Stimulated activated CD4-positive, alpha-beta T cell treated with anti-CD3 and anti-CD28 coated beads, TNF-alpha, amount 100 ng/mL, for 48 hours (primary cell): ENCODE measurements around the gene NUP62.
"Not testable (repeated sequence)": the region's sequence is repeated elsewhere in the genome, so short reads cannot be mapped to it uniquely, and the experiment has no call there.

Source experiments
- DNase-seq, 3 donors: peaks; one replicate each; pipeline ENCODE4 v3.0.0-alpha.2; 2020; ENCODE audit warnings: low read depth in 3 of 3

NUP62 gene

DNA sequence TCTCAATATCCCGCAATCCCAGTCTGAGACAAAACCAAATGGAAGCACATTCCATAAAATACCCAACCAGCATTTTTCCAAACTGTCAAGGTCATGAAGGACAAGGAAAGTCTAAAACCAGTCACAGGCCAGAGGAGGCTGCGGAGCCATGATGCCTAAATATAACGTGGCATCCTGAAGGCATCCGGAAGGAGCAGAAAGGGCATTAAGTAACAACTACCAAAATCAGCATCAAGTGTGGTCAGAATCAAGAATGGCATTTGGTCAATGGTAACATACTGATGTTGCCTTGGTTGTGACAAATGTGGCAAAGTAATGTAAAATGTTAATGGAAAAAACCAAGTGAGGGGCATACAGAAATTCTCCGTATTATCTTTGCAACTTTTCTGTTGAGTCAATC is 3.8 kb downstream of the NUP62 start:
- no peak for DNase-seq

GRCh38 chr19:49924881-49925210 is 4.5 kb downstream of the NUP62 start:
- DNase-seq: not testable (repeated sequence)

DNA sequence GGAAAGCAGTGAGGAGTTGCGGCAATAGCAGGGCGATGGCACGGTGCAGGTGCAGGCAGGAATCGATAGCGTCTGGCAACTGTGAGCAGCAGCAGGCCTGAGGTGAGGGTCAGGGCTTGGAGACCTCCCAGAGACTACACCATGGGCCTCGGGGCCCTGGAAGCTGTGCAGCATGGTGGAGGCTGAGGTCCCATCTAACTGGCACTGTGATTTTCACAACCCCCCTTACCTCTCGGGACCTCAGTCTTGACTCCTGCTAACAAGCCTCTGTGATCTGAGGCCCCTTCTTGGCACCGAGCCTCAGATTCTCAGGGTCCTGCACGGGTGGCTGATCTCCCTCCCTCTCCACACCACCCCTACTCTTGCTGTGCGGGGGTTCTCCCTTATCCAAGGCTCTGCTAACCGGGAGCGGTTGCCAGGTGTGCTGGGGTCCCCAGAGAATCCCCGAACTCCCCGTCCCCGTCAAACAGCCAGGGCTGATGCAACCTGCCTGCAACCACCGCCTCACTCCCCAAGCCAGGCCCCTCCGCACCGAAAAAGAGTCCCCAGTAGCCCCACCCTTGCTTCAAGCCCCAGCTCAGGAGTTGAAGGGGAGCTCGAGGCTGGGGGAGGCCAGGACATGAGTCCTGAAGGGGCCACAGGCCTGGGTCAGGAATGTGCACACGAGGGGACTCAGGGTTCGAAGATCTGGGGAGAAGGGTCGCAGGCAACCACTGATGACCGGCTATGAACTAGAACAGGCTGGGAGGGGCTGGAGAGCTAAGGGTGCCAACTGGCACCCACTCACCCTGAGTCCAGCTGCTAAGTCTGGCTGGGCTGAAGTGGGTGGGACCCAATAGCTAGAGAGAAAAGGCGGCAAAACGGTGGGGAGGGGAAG is 5.1 kb downstream of the NUP62 start:
- no peak for DNase-seq

GRCh38 chr19:49923055-49924003 is 6.0 kb downstream of the NUP62 start:
- no peak for DNase-seq

GRCh38 chr19:49921871-49922795 is 7.2 kb downstream of the NUP62 start:
- DNase-seq: no peak

DNA sequence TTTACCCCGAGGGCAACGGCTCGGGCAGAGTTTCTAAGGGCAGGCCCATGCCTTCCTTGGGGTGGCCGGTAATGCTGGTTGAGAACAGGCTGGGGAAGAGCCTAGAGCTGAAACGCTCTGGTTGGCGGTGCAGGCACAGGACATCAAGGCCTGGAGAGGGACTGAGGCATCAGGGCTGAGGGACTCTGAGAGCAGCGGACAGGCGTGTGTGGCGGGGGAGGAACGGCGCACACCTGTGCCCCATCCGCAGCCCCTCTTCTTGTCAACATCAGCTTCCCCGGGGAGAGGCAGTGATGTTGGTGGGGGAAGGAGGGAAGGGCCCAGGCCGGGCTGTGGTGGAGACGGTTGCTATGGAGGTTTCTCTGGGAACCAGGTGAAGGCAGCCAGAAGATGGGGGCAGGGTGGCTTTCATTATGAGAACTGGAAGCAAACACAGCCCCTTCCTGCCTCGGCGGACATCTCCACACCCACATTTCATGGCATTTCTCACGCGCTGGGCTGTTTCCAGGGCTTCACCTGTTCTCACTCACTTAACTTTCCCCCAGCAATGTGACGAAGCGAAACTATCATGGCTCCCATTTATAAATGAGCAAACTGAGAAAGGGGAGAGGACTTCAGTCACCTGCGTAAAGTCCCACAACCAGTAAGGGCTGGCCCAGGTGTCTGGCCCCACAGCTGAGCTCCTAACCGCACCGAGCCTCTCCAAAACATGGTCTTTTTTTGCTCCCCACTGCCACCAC is 8.5 kb downstream of the NUP62 start:
- DNase-seq: no peak

- DNase-seq: no peak
Observed at GRCh38 chr19:49918089-49918488, 11.2 kb downstream of the NUP62 start.

DNA sequence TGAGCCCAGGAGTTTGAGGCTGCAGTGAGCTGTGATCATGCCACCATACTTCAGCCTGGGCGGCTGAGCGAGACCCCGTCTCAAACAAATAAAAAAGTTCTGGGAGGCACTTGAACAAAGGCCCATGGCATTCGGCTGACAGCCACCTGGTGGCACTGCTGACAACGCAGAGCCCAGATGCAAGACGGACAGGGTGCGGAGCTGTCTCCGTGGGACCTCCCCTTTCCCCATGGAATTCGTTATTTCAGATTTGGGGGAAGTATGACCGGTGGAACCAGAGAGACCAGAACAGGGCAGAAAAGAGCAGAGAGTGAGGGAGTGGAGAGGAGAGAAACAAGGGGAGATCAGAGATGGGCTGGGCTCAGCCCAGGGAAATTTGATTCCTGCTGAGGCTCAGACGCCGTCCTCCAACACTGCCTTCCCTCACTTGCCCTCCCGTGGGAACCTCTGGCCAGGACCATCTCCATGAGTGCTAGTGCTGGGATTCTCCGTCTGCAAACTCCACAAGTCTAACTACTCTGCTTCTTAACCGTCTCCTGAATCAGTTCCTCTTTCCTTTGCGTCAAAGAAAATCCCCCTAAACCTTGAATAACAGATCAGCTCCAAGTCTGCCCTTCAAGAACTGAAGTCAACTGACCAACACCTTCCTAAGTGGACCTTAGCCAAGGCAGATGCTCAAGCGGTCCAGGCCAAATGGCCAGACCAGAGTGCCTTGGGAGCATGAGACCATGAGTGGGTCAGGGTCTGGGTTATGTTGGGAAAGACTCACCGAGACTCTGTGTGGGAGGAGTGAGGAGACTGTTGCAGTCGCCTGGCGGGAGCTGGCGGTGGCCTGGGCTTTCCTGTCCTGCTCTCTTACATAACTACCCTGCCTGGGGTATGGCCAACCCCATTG is 12.2 kb downstream of the NUP62 start:
- no peak for DNase-seq

DNA sequence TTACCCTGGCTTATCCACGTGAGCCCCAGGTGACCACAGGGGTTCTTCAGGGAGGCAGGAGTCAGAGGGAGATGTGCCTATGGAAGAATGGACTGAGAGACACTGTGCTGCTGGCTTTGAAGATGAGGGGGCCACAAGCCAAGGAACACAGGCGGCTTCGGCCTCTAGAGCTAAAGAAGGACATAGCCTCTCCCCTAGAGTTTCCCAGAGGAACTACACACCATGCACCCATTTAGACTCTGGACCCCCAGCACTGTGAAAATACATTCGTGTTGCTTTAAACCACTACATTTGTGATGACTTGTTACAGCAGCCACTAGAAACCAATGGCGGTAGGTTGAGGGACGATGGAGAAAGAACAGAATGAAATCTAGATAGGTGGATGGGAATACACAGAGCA is 14.0 kb downstream of the NUP62 start:
- DNase-seq: no peak

GRCh38 chr19:49913720-49914119 is 15.6 kb downstream of the NUP62 start:
- DNase-seq: no peak

DNA sequence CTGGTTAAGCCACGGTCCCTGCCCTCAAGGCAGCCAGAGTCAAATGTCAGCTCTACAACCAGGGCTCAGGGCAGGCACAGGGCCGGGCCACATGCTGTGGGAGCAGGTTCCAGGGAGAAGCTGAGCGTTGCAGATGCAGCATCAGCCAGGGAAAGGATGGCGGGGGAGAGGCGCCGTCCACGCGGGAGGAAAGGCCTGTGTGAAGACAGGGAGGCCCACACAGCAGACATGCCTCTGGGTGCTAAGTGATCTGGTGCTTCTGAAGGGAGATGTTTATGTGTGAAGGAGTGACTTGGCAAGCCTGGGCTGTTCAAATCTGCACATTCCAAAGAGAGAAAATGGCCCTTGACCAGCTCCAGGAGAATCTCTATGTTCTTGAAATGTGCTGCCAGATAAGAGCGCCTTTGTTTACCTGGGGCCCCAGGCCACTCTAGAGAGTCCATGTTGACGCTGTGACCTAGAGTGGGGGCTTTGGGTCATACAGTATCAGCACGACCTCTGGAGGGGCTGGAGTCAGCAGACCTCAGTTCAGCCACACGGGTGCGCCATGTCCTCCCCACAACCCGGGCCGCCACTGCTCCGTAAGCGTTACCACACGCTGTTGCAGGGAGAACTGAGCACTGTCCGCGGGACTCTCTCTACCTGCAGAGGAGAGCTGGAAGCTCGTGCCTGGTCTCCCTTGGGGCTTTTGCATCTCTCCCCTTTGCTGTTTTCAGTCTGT is 16.2 kb downstream of the NUP62 start:
- DNase-seq: no peak

GRCh38 chr19:49911381-49912145 is 17.7 kb downstream of the NUP62 start:
- DNase-seq: no peak

DNA sequence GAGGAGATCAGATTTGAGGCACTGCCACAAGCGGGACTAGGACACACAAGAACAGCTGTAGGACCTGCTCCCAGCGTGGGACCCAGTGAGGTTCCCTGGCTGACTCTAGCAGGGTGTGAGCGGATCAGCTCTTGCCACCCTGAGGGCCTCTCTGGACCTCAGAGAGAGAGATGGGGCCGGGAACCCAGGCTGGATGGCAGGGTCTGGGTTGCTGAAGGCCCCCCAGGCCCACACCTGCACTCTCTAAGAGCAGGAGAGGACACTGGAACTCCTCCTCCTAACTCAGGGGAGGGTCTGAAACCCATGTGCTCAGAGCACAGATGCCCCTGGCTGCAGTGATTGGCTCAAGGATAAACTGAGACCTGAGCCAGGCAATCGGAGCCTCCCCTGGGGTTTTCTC is 19.1 kb downstream of the NUP62 start:
- DNase-seq: no peak

- no peak for DNase-seq
Observed at GRCh38 chr19:49908480-49909420, 20.6 kb downstream of the NUP62 start.

- DNase-seq: no peak
Observed at GRCh38 chr19:49907745-49908446, 21.4 kb downstream of the NUP62 start.

DNA sequence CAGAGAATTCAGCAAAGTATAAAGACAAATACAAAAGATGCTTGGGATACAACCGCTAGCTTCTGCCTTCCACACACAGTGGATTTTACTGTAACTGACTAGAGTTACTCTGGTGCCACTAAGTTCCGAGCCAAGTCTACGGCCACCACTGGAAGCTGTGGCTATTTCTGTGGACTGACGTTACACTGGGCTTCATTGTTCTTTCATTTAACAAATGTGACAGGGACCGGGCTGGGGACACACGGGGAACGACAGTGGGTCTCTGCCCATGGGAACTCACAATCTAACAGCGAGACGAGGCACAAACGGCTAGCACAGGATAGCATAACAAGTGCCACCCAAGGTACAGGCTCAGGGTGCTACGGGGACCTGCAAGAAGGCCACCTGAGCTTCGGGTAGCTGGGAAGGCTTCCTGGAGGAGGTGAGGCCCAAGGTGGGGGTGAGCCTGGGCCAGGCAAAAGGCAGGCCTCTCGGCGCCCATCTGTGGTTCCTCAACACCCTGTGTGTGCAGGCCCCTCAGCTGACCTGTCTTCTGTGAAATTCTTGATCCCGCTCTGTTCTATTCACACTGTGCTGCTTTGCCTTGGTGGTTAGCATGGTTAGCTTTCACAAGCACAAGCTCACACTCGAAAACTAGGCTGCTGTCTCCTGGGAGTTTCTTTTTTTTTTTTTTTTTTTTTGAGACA is 22.3 kb downstream of the NUP62 start:
- no peak for DNase-seq
